ENCODE measurements around the gene LPO.

The LPO gene

DNA sequence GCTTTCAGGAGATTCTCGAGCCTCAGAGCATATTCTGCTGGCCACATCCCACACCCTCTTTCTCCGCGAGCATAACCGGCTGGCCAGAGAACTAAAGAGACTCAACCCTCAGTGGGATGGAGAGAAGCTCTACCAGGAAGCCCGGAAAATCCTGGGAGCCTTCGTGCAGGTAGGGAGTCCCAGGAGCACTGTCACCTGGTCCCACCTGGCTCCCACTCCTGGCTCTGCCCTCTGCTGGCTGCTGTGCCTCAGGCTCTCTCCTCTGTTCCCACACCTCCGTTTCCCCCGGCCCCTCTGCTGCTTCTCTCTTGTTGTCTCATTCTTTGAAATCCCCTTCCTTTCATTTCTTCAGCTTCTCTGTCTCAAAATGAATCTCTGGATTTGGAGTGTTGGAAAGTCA, 16.4 kb downstream of the LPO start:
- no peak for DNase-seq (ENCODE audit: low read depth in 2 of 3, low spot score in 1 of 3)

DNA sequence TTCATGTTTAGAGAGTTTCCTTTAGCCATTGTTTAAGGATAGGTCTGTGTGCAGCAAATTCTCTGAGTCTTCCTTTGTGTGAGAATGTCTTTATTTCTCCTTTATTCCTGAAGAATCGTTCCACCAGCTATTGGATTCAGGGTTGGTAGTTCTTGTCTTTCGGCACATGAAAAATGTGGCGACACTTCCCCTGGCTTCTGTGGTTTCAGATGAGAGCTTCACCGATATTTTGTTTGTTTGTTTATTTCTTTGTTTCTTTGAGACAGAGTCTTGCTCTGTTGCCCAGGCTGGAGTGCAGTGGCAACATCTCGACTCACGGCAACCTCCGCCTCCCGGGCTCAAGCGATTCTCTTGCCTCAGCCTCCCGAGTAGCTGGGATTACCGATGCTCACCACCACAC, 23.8 kb downstream of the LPO start:
- no peak for DNase-seq (ENCODE audit: low read depth in 2 of 3, low spot score in 1 of 3)

DNA sequence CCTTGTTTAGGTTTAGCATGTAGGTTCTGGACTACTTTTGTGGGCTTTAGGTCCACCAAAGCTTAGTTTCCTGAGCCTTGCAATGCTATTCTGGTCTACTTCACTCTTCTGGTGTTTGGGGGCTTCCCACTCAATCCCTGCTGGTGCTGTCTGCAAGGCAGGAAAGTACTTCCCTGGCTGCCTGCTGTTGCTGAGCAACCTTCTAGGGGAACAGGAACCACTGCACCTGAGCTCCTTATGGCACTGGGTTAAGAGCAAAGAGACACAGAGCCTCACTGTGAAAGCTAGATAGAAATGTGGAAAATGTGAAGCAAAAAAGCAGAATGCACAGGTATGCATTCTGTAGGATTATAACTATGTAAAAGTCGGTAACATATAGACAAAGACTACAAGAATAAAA, 25.4 kb downstream of the LPO start:
- DNase-seq (ENCODE audit: low read depth in 2 of 3, low spot score in 1 of 3): no peak

DNA sequence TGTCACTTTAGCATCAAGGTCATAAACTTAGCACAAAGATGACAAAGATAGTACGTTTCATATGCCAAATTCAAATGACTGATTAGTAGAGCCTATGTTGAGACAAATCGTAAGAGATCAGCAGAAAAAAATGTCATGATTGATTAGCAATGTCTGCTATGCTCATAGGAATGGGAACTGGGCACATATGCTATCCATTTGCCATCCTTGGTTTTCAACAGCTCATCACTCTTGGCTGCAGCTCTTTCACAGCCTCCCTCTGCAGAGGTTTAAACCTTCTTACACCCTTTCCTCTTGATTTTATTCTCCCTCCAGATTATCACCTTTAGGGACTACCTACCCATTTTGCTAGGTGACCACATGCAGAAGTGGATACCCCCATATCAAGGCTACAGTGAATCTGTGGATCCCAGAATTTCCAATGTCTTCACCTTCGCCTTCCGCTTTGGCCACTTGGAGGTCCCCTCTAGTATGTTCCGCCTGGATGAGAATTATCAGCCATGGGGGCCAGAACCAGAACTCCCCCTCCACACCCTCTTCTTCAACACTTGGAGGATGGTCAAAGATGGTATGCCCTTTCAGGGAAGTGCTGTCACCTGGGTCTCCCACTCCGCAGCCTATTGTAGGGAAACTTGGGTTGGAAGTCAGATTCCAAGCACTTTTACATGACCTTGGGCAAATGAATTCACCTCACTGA, 26.2 kb downstream of the LPO start:
- DNase-seq (ENCODE audit: low read depth in 2 of 3, low spot score in 1 of 3): no peak

DNA sequence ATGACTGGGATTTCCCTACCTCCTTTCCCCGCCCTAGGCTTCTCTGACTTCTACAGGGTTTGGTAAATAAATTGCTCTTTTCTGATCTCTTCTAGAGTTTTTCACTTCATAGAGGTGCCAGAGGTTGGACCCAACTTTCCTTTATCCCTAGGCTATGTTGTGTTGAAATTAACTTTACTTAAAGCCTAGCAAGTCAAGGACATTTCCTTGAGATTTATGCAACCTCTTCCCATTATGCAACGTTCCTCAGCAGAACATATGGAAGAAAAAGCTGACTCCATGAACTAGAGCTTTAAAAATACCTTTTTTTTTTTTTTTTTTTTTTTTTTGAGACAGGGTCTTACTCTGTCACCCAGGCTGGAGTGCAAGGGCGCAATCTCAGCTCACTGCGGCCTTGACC, 26.9 kb downstream of the LPO start:
- no peak for DNase-seq (ENCODE audit: low read depth in 2 of 3, low spot score in 1 of 3)

DNA sequence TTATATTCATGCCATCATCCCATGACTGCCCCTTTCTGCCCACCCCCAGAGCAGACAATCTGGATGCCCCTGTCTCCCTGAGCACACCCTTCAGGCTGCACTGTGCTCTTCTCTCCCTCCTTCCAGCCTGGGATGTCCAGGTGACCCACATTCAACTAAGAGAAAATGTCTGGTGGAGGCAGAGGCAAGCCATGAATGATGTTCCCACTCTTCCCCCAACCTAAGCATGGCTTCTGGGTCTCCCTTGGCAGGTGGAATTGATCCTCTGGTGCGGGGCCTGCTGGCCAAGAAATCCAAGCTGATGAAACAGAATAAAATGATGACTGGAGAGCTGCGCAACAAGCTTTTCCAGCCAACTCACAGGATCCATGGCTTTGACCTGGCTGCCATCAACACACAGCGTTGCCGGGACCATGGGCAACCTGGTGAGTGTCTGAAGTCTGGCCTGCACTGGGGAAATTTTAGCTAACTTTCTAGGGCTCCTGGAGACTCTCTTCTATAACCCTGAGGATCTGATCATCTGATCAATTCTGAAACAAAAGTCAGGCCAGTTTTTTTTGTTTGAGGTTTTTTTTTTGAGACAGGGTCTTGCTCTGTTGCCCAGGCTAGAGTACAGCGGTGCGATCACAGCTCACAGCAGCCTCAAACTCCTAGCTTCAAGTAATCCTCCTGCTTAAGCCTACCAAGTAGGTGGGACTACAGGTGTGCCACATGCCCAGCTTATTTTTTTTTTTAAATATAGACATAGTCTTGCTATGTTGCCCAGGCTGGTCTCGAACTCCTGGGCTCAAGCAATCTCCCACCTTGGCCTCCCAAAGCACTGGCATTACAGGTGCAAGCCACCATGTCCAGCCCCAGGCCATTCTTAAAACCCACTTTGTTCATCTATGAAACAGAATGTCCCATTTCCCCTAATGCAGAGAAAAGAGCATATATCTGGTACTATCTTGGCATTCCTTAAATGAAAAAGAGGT, 27.8 kb downstream of the LPO start:
- DNase-seq (ENCODE audit: low read depth in 2 of 3, low spot score in 1 of 3): no peak

DNA sequence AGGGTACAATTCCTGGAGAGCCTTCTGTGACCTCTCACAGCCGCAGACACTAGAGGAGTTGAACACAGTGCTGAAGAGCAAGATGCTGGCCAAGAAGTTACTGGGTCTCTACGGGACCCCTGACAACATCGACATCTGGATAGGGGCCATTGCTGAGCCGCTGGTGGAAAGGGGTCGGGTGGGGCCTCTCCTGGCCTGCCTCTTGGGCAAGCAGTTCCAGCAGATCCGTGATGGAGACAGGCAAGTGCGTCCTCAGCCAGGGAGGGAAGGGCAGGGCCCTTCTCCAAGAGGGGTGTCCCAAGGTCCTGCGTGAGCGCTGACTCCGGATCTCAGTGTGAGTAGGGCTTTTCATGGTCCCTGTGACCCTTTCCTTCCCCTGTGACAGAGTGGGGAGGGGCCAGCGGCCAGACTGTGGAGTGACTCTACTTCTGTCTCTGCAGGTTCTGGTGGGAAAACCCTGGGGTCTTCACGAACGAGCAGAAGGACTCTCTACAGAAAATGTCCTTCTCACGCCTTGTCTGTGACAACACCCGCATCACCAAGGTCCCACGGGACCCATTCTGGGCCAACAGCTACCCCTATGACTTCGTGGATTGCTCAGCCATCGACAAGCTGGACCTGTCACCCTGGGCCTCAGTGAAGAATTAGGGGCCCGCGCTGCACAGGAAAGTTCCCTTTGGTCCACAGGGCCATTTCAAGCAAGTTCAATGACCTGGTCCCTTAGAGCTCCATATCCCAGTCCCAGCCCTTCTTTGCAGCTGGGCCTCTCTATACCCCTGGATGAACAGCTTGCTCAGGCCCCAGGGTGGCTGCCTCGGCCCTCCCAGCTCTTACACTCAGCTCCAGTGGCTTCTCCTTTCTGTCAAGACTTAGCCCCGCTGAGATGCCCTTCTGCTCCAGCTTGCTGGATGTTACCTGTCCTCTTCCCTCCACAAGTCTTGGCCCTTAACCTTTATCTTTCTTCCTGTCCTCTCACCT, 29.3 kb downstream of the LPO start:
- DNase-seq (ENCODE audit: low read depth in 2 of 3, low spot score in 1 of 3): no peak

DNA sequence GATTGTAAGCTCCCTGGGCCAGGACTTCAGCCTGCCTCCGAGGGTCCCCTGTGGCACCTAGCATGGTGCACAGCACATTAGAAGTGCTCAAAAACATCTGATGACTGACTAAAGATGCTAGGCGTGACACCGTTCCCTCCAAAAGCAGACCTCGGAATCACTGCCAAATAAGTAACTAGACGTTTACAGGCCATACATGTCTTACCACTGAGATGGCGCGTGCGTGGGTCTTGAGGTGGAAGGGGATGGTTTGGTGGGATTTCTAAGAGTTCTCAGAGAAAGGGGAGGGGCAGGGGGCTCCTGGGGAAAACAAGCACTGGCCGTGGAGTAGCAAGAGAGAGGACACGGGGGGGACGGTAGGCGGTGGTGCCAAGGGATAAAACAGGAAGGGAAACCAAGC, 29.9 kb downstream of the LPO start:
- no peak for DNase-seq (ENCODE audit: low read depth in 2 of 3, low spot score in 1 of 3)

DNA sequence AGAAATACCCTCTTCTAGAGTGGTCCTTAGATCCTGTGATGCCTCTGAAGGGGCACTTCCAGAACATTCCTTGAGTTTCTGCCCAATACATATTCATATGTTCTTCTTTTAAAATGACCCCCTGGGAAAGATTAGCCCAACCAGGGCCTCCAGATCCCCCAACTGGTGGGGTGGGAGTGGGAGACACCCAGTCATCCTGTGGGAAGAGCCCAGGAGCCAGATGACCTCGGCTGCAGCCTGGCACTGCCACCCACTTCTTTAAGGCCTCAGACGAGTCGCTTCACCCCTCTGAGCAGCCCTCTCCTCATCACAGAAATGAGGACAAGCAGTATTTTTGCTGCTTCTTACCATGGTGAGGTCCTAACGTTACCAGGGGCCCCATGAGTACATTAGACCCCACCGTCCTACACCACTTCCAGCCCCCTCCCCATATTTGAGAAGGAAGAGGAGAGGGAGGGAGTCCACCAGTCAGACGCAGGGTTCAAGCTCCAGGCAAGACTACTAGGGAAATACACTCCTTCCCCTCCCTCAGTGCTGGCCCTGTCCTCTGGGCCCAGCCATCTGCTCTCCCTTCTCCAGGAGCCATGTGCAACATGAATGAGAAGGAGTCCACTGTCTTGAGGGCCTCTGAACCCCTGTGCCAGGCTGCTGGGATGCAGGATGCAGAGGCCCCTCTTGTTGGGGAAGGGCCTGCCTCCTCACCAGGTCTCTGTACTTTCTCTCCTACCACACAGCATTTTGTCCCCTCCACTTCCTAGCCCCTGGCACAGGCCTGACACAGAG, 30.6 kb downstream of the LPO start:
- DNase-seq (ENCODE audit: low read depth in 2 of 3, low spot score in 1 of 3): no peak

DNA sequence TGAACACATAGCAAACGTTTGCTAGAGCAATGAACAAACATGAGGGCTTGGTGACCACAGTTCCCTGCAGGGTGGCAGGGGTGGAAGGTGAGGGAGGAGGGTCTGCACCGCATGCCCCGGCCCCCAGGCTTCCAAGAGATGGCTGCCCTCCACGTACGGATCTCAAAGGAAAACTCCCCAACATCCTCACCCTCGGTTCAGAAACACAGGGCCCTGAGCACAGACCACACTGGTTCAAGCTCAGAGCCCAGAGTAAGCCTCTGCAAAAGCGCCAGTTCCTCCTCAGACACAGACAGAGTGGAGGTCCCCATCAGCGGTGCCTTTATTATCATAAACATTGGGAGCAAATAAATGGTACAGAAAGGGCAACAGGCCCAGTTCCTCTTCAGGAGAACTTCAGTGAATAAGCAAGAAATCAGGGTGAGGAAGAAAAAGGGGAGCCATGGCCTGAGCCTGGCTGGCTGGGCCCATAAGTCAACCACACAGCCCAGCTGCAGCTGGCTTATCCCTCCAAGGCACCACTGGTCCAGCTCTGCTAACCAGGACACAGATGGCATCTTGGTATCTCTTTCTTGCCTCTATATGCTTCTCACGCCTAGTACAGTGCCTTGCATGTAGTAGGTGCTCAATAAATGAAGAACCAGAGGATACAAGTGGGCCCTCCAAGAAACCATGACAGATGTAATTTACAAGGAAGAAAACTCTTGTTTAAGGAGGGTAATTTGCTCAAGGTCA, 31.3 kb downstream of the LPO start:
- DNase-seq (ENCODE audit: low read depth in 2 of 3, low spot score in 1 of 3): no peak

DNA sequence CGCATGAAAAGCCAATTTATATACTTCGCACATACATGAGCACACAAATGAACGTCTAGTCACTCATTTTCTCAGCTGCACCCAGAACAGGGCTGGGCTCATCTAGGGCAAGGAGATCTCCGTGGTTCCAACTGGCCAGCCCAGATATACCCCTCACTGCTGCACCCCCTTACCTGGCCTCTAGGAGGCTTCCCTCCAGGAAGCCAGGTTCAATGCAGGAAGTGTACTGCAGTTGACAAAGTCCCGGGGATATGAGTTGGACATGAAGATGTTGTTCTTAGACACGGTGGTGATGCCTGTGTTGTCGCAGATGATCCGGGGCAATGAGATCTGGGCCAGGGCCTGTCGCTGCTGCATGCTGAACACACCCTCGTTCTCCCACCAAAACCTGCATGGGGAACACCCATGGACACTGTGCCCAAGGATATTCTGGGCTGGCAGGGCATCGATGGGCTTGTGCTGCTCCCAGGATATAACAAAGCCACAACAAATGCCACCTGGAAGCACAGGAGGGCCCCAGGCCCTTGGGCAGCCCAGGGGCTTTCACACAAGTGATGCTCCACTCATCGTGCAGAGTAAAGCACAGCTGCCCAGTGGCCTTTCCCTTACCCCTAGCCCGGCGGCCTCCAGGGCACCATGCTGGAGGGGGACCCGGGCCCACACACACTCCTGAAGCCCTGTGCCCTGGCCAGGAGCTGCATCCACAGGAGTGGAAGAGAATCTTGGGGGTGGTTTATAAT, 32.3 kb downstream of the LPO start:
- DNase-seq (ENCODE audit: low read depth in 2 of 3, low spot score in 1 of 3): no peak

DNA sequence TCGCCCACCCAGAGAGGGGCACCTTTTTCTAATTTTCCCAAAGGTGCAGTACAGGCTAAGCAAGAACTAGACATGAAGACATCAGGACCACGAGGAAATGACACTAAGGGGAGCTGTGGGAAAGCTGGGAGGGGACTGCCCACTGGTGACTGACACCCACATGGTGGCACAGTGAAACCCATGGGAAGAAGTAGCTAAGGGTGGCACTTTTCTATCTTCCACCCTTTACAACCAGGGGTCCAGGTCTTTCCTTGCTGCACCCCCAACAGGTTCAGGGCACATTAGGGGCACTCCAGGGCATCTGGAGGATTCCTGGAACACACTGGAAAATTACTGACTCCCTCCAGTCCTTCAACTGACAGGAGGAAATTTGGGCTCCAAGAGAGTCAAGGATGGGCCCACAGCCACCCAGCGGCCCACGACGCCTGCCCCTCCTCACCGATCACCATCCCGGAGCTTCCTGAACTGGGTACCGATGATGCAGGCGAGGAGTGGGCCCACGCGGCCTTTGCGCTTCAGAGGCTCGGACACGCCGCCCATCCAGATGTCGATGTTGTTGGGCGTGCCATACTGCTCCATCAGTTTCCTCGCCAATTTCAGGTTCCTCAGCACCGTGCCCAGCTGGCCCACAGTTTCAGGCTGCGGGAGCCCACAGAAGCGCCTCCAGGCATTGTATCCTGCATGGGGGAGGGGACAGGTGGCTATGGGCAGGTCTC, 33.0 kb downstream of the LPO start:
- no peak for DNase-seq (ENCODE audit: low read depth in 2 of 3, low spot score in 1 of 3)

DNA sequence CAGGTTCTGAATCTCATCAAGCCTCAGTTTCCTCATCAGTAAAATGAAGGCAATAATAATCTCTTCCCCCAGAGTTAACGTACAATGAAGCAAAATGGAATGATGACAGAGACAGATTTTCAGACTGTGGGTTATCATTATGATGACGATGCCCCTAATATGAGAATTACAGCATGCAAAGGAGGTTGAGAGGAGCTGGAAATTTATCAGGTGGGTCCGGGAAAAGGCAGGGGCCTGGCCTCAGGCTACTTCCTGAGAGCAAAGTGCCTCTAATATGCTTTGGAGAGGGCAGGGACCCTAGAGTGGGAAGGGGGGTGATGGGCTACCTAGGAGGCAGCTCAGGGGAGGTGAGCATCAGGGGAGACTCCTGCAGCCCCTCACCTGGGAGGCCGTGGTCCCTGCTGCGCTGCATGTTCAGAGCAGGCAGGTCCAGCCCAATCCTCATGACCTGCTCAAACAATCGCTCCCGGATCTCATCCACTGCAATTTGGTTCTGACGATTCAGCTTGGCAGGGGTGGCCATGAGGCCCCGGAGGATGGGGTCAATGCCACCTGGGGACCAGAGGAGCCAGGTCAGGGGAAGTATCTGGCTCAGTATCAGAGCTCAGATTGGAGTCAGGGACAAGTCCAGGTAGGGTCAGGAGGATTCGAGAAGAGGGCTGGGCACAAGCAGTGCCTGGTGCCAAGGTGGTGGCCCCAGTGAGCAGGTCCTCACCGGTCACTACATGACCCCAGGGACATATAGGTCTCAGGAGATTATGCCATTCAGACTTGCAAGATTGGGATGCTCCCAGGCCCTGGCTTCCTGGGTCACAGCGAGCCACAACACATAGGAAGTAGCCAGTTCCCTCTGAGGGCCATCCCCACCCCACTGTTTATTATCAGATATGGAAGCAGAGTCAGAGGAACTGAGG, 34.2 kb downstream of the LPO start:
- no peak for DNase-seq (ENCODE audit: low read depth in 2 of 3, low spot score in 1 of 3)

DNA sequence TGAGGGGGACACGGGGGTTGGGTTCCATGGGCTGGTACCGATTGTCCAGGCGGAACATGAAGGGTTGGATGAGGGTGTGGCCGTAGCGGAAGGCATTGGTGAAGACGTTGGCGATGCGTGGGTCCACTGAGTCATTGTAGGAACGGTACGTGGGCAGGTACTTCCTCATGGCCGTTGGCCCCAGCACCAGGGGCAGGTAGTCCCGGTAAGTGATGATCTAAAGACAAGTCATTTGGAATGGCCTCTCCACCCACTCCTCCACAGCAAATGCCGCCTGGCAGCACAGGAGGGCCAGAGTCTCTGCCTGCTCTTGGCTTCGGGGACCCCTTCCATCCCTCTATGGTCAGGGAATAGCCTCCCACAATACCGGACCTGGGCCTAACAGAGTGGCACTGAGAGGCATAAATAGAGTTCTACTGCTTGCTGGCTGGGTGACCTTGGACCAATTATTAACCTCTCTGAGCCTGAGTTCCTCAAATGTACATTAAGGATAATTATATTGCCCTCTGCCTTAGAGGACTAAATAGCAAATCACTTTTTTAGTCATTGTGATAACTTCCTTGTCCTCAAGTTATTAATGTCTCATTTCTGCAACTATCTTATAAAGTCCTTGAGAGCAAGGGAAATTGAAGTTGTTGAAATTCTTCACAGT, 35.2 kb downstream of the LPO start:
- no peak for DNase-seq (ENCODE audit: low read depth in 2 of 3, low spot score in 1 of 3)

DNA sequence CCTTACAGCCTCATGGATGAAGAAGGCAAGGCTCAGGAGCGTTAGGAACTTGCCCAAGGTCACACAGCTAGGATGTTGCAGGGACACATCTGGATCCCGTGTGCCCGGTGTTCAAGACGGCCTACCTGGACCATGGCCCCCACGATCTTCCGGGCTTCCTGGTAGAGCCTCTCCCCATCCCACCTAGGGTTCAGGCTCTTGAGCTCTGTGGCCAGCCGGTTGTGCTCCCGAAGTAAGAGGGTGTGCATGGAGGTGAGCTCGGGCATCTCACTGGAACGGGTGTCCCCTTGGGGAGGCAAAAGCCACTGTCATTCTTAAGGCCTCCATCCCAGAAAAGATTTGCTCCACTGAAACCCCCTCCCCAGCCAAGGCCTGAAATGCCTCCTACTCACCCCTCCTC, 37.0 kb downstream of the LPO start:
- DNase-seq (ENCODE audit: low read depth in 2 of 3, low spot score in 1 of 3): no peak

DNA sequence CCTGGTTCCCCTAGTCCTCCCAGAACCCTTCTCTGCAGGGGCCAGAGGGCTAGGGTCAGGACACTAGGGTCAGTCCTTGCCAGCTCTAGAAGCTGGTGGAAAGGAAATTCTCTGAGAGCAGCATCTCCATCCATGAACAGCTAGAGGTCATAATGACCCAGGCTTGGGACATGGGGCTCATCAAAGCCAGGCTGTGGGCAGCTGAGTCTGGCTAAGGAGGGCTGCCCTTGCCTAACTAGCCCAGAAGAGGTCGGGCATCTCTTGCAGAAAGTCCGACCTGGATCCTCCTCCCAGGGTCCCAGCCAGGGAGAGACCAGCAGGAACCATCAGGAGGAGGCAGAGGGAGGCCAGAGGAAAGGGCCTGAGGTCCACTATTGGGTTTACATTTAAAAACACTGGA, 38.0 kb downstream of the LPO start:
- DNase-seq (ENCODE audit: low read depth in 2 of 3, low spot score in 1 of 3): no peak

Data from stimulated activated CD4-positive, alpha-beta T cell treated with anti-CD3 and anti-CD28 coated beads, Interleukin-12 subunit alpha, Interleukin-12 subunit beta, amount 100 ng/mL, for 48 hours (primary cell).